ENCODE results near the gene ST8SIA5.

ST8SIA5 gene

DNA sequence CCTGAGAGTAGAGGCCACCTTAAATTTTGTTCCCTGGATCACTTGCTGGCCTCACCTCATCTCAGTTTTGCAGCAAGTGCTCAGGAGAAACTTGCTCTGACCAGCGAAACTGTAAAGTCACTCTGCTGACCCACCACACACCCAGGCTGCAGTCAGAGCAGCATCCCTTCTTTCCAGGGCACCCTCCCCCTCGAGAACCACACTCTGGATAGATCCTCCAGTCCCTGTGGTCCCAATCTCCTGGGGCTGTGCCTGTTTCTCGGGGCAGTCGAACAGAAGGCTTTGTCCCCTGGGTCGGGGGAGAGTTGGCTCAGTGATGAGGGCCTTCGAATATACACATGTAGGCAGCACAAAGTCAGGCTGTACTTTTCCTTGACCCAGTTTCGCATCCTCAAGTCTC, 18.4 kb downstream of the ST8SIA5 start:
- DNase-seq: no peak

GRCh38 chr18:46736736-46737135, 20.1 kb downstream of the ST8SIA5 start:
- DNase-seq: no peak

DNA sequence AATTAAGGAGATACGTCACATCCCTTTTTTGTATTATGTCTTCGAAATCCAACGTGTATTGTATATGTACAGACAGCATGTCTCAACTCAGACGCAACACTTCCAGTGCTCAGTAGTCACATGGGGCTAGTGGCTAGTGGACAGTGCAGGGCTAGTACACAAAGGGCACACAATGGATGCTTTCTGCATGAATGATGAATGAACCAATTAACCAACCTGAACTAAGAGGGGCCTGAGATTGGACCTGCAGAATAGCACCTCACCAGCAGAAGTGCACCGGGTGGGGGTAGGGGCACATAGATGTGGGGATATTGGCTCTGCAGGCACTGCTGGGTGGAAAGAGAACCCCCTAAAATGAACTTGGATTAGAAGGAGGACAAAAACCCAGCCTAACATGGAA, 20.7 kb downstream of the ST8SIA5 start:
- DNase-seq: no peak

GRCh38 chr18:46734981-46735380, 21.9 kb downstream of the ST8SIA5 start:
- no peak for DNase-seq

DNA sequence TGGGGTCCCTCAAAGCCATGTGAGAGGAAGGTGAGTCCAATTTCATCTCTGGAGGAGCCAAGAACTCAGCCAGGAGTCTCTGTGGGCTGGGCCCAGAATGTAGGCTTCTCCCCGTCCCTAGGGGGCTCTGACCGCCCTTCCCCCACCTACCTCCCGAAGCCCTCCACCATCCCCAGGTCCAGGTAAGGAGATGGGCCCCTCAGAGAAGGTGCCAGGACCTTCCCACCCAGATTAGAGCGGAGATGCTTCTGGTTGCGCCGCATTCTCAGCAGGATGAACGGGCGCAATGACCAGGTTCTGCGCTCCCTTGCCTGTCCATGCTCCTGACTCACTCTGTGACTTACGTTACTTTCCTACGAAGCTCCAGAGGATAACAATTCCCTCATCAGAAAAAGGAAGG, 23.0 kb downstream of the ST8SIA5 start:
- DNase-seq: no peak

- DNase-seq: no peak
Observed at GRCh38 chr18:46732801-46733200, 24.1 kb downstream of the ST8SIA5 start.

DNA sequence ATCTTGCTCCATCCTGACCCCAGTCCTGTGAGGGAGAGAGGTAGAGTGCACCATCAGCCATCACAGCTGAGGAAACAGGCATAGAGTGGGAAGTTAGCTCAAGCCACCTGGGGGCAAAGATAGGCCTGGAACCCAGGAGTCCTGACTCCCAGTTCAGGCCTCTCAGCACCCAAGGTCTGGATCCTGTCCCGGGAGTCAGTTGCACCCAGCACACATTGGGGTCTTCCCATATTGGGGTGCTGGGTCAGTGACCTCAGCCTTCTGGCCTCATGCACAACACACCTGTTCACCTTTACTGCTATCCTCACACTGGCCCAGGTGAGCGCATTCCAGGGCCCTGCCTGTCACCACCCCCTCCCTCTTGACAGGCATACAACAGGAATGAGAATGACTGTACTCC, 24.7 kb downstream of the ST8SIA5 start:
- DNase-seq: no peak

DNA sequence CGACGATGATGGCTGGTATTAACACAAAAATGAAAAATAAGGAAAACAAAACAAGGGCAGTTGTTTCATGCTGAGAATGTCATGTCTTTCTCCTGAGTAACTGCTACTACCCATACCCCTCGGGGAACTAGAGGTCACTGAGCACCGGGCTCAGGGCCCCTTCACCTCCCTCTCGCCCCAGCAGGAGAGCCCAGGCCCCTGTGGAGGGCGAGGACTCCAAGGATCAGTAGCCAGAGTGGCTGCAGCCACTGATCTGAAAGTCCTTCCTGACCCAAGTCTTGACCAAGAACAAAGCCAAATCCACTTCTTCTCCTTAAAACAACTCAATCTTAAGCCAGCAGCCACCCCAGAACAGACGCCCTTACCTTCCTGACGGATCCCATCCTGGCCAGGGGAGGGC, 25.5 kb downstream of the ST8SIA5 start:
- DNase-seq: no peak

- no peak for DNase-seq
Observed at GRCh38 chr18:46728219-46728930, 28.5 kb downstream of the ST8SIA5 start.

GRCh38 chr18:46727177-46727576, 29.7 kb downstream of the ST8SIA5 start:
- DNase-seq: no peak

- no peak for DNase-seq
Observed at GRCh38 chr18:46725310-46725709, 31.5 kb downstream of the ST8SIA5 start.

DNA sequence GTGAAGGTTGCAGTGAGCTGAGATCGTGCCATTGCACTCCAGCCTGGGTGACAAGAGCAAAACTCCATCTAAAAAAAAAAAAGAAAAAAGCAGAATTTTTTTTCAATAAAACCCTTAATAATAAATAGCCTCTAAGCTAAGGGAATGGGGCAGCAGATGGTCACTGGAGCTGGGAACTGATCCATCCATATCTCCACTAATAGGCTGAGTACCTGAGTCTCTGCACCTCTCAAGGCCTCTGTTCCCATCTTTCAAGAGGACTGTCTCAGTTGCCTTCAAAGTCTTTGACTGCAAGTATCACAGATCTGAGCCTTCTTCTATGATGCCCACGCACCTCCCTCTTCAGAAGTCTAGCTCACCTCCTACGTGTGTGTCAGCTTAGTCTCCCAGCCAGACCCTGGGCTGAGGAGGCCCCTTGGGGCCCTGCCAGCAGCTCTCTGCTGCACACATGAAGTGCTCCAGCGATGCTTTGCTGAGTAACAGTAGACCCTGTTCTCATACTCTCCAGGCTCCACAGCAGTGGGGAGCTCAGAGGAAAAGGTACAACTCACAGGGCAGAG, 32.9 kb downstream of the ST8SIA5 start:
- DNase-seq: no peak

- DNase-seq: no peak
Observed at GRCh38 chr18:46722051-46722450, 34.8 kb downstream of the ST8SIA5 start.

- no peak for DNase-seq
Observed at GRCh38 chr18:46721331-46721730, 35.5 kb downstream of the ST8SIA5 start.

DNA sequence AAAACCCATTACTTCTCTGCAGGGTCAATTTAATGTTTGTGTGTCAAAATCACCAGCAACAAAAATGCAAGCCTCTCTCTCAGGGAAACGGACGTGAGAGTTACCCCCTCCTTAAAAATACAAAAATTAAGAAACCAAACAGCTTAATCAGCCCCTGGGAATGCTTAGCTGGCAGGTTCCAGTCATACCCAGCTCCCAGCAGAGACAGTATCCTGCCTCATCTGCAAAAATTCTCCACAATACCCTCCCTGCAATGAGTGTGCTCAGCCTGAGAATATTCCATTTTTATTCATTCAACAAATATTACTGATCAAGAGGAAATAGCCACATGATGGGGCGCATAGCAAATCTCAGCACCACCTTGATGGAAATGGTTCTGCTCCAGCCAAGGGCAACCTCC, 36.3 kb downstream of the ST8SIA5 start:
- no peak for DNase-seq

GRCh38 chr18:46720092-46720491, 36.8 kb downstream of the ST8SIA5 start:
- DNase-seq: no peak

DNA sequence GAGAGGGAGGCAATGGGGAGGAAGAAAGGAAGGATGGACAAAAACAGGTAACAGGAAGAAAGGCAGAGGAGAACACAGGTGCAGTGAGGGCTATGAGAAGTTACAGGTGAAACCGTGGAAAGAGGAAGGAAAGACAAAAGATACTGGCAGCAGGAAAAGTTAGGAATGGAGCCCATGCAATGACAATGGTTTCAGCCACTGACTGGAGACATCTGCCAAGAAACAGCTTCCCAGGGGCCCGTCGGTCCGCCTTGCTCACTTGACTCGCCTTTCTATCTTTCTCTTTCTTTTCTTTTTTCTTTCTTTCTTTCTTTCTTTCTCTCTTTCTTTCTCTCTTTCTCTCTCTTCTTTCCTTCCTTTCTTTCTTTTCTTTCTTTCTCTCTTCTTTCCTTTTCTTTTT, 37.5 kb downstream of the ST8SIA5 start:
- DNase-seq: no peak

GRCh38 chr18:46718501-46719341, 38.1 kb downstream of the ST8SIA5 start:
- DNase-seq: no peak

- DNase-seq: no peak
Observed at GRCh38 chr18:46716827-46717226, 40.0 kb downstream of the ST8SIA5 start.

DNA sequence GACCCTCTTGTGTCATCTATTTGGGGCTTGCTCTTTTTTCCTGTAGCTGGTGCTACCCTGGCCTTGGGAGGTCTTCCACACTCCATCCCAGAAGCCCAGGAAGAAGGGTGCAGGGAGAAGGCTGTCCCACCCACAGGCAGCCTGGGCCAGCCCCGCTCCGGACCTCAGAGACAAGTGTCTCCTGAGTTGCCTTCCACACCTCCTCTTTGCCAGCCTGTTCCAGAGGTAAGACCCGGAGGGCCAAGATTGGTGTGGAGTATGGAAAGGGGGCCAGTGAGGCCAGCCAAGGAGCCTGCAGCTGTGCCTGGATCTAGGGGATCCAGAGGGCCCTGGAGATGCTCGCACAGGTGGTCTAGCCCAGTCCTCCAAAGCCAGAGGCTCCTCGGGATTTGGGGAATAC, 40.5 kb downstream of the ST8SIA5 start:
- DNase-seq: no peak

GRCh38 chr18:46715062-46715461, 41.8 kb downstream of the ST8SIA5 start:
- DNase-seq: no peak

DNA sequence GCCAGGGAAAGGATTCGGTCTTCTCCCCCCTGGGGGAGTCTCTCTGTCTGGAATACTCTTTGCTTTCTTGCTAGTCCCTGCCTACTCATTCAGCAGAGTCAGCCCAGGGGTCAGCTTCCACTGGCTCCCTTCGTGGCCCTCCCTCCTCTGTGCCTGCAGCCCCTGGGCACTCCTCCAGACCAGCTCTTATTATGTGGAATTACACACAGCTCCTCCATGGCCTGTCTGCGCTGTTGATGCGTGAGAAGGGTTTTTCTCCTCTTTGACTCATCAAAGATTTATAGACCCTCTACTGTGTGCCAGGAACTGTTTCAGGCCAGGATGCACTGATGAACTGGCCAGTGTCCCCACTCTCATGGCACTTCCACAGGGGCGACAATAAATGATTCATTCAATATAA, 44.4 kb downstream of the ST8SIA5 start:
- no peak for DNase-seq

GRCh38 chr18:46711444-46711863, 45.4 kb downstream of the ST8SIA5 start:
- DNase-seq: no peak

DNA sequence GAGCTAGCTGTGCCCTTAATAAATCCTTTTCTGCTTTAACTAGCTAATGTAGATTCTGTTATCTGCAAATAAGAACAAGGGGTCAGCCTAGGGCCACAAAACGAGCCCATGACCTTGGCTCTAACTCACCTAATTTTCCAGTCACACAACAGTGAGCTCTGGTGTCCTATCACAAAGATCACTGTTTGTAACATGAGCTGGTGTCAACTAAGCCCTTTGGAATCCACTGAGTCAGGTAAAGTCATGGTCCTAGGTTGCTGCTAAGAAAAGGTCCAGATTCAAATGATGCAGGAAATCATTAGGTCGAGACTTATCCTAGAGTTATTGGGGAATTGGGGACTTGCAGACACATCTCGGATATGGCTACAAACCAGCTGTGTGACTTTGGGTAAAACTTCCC, 49.9 kb downstream of the ST8SIA5 start:
- DNase-seq: no peak
